ENCODE results near the gene CCDC170. TPM values are rescaled to one million over a fixed set of nuclear protein-coding genes. Genes with fewer than 3 reads are reported as not detected.
A peak's percentile ranks its signal among the peaks of the same experiment; 100 is the strongest.
"Not testable (repeated sequence)": the region's sequence is repeated elsewhere in the genome, so short reads cannot be mapped to it uniquely, and the experiment has no call there.

Gene CCDC170, protein sequence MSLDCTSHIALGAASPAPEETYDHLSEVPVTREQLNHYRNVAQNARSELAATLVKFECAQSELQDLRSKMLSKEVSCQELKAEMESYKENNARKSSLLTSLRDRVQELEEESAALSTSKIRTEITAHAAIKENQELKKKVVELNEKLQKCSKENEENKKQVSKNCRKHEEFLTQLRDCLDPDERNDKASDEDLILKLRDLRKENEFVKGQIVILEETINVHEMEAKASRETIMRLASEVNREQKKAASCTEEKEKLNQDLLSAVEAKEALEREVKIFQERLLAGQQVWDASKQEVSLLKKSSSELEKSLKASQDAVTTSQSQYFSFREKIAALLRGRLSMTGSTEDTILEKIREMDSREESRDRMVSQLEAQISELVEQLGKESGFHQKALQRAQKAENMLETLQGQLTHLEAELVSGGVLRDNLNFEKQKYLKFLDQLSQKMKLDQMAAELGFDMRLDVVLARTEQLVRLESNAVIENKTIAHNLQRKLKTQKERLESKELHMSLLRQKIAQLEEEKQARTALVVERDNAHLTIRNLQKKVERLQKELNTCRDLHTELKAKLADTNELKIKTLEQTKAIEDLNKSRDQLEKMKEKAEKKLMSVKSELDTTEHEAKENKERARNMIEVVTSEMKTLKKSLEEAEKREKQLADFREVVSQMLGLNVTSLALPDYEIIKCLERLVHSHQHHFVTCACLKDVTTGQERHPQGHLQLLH
- total RNA-seq (2014; rRNA removed; shearing (Covaris generic); ENCODE audit: low replicate concordance), result not detected in 2 replicates

- Histone ChIP-seq H3K27me3 (peaks cover 3% of the 10 kb centered on the region), H3K9me3 (no peaks in the 10 kb centered on the region), H3K36me3 (no peaks in the 10 kb centered on the region), H3K4me3 (peak within 1 kb of the TSS; percentile 50)
- DNase-seq, result peak; percentile 44
Measured at GRCh38 chr6:151493804-151494234, at the start of gene CCDC170. CCDC170 (plus strand) TSS chr6:151494017; CDS start chr6:151494129, 112 bp downstream.

- H3K27me3 ChIP-seq, result no peaks in the 10 kb centered on the region
- DNase-seq, result no peak
- no peaks in the 10 kb centered on the region for H3K9me3 ChIP-seq
- H3K36me3 ChIP-seq, result peaks cover 24% of the 10 kb centered on the region
- H3K4me3 ChIP-seq, result no peak overlapping the region
Measured at GRCh38 chr6:151445482-151445881, 48.3 kb upstream of the CCDC170 start.

GRCh38 chr6:151447237-151447636, 46.6 kb upstream of the CCDC170 start:
- DNase-seq, result no peak
- H3K4me3 ChIP-seq, result no peak overlapping the region

GRCh38 chr6:151448623-151449022, 45.2 kb upstream of the CCDC170 start:
- H3K36me3 ChIP-seq, result peaks cover 13% of the 10 kb centered on the region
- H3K27me3 ChIP-seq, result no peaks in the 10 kb centered on the region
- DNase-seq, result no peak
- H3K4me3 ChIP-seq, result no peak overlapping the region
- H3K9me3 ChIP-seq, result no peaks in the 10 kb centered on the region

More at GRCh38 chr6:151447237-151447636, 46.6 kb upstream of the CCDC170 start:
- Histone ChIP-seq H3K27me3 (no peaks in the 10 kb centered on the region), H3K9me3 (no peaks in the 10 kb centered on the region), H3K36me3 (peaks cover 16% of the 10 kb centered on the region)

GRCh38 chr6:151450928-151451327, 42.9 kb upstream of the CCDC170 start:
- H3K27me3 ChIP-seq, DNase-seq: not testable (repeated sequence)

DNA sequence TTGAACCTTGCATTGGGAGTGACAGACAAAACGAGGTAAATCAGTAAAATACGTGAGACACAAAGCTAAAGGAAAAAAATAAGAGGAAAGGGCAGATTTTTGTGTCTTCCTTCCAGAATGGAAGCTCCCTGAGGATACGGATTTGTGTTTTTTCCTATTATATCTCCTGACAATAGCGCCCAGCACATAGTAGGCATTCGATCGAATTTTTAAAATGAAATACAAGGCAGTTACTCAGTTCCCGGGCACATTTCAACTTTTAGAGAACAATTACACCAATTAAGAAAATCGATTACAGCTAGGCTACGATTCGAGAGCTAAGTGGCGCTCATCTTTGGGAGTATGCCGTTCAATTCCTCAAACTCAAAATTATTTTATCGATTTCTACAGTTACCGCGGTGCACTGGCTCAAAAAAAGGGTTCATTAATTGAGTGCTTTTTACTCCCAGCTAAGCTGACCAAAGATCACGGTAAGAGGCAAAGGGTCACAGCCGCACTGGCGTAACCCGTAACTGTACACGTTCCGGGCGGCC, 42.3 kb upstream of the CCDC170 start:
- Histone ChIP-seq H3K9me3 (no peaks in the 10 kb centered on the region), H3K27me3 (no peaks in the 10 kb centered on the region), H3K36me3 (no peaks in the 10 kb centered on the region; the same call in none of the 2 replicates), H3K4me3 (peak overlapping the region; percentile 73)
- DNase-seq, result no peak

More at GRCh38 chr6:151450928-151451327, 42.9 kb upstream of the CCDC170 start:
- not testable (repeated sequence) for H3K9me3 ChIP-seq, H3K36me3 ChIP-seq
- peak overlapping the region; percentile 73 for H3K4me3 ChIP-seq

DNA sequence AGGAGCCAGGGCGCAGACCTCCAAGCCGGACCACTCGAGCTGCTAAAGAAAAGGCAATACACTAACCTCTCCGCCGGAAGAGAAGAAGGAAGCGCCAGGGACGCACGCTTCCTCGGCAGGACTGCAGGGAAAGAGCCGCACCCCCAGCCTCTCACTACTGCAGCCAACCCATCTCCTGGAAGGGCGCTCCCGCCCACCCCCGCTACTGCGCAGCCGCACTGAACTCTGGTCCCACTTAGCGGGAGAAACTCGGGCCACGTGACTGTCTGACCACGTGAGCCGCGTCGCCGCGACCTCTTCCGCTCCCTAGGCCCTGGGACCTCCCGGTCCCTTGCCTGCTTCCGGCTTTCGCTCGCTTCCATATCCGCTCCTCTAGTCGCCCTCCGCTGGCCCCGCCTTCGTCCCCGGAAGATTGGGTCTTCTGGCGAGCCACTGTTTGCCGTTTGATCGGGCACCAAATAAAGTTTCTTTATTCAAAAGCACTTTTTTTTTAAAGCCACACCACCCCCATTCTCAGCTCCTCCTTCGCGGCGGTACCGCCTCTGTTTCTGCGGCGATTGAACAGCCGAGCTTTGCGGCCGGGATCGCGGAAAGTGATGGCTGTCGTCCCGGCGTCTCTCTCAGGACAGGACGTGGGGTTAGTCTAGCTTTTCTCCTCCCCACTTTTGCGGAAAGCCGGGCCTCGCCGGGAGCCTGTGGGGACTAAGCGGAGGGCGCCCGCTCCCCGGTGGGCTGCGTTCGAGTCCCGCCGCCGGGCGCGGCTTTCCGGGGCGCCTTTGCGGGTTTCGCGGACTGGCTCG, 41.7 kb upstream of the CCDC170 start, which contains the start of gene RMND1:
Gene RMND1, minus strand, starts transcription at position 177 of the 800 bp plus-strand sequence. CDS start 6,315 bp downstream, outside the sequence.
- DNase-seq, result peak; percentile 100
- H3K27me3 ChIP-seq, result no peaks in the 10 kb centered on the region
- H3K9me3 ChIP-seq, result no peaks in the 10 kb centered on the region
- no peaks in the 10 kb centered on the region; the same call in none of the 2 replicates for H3K36me3 ChIP-seq
- peak within 1 kb of the TSS; percentile 73 for H3K4me3 ChIP-seq

DNA sequence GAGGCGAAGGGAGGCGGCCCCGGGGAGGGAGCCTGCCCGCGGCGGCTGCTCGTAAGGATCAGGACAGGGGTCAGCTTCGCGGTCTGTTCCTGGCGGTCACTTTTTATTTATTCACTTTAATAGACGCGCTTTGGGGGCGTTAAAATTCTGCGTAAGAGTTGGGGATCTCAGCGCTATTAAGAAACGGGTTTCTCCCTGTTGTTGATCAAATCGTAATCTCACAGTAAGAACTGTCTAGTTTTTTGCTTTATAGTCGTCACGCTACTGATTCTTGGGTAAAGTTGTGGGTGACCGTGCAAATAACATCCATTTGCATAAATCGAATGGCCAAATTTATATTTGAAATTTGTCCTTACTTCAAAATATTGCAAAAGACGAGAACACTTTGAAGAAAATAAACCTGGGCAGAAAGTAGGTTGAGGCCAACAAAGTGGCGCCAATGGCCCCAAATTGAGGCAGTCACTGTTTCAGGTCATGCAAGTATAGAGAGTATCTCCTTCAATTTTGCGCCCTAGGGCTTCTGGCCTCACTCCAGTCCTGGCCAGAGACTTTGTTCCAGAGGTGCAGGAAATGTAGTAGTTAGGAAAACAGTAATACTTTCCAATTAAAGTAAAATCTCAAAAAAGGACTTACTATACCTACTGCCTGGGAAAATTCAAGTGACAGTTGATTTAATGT, 40.9 kb upstream of the CCDC170 start:
- Histone ChIP-seq H3K4me3 (peak overlapping the region; percentile 73), H3K9me3 (no peaks in the 10 kb centered on the region), H3K36me3 (no peaks in the 10 kb centered on the region; the same call in none of the 2 replicates), H3K27me3 (no peaks in the 10 kb centered on the region)
- DNase-seq, result peak; percentile 66

DNA sequence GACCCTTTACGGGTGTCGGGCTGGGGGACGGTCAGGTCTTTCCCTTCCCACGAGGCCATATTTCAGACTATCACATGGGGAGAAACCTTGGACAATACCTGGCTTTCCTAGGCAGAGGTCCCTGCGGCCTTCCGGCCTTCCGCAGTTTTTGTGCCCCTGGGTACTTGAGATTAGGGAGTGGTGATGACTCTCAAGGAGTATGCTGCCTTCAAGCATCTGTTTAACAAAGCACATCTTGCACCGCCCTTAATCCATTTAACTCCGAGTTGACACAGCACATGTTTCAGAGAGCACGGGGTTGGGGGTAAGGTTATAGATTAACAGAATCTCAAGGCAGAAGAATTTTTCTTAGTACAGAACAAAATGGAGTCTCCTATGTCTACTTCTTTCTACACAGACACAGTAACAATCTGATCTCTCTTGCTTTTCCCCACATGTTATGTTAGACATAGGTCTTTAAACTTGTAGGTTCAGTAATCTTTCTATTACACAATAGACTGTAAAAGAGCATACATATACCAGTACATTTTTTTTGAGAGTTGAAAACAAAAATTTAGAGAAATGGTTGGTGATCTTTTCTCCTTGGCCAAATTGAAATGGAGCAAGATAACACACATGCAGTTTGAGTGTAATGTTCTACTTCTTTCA, 37.9 kb upstream of the CCDC170 start:
- not testable (repeated sequence) for H3K36me3 ChIP-seq, H3K9me3 ChIP-seq, DNase-seq, H3K4me3 ChIP-seq, H3K27me3 ChIP-seq

- Histone ChIP-seq H3K4me3 (no peak overlapping the region), H3K36me3 (peaks cover 3% of the 10 kb centered on the region), H3K27me3 (no peaks in the 10 kb centered on the region), H3K9me3 (no peaks in the 10 kb centered on the region)
- DNase-seq, result no peak
Measured at GRCh38 chr6:151461673-151462072, 32.1 kb upstream of the CCDC170 start.

GRCh38 chr6:151464702-151465101, 29.1 kb upstream of the CCDC170 start:
- no peaks in the 10 kb centered on the region for H3K9me3 ChIP-seq

DNA sequence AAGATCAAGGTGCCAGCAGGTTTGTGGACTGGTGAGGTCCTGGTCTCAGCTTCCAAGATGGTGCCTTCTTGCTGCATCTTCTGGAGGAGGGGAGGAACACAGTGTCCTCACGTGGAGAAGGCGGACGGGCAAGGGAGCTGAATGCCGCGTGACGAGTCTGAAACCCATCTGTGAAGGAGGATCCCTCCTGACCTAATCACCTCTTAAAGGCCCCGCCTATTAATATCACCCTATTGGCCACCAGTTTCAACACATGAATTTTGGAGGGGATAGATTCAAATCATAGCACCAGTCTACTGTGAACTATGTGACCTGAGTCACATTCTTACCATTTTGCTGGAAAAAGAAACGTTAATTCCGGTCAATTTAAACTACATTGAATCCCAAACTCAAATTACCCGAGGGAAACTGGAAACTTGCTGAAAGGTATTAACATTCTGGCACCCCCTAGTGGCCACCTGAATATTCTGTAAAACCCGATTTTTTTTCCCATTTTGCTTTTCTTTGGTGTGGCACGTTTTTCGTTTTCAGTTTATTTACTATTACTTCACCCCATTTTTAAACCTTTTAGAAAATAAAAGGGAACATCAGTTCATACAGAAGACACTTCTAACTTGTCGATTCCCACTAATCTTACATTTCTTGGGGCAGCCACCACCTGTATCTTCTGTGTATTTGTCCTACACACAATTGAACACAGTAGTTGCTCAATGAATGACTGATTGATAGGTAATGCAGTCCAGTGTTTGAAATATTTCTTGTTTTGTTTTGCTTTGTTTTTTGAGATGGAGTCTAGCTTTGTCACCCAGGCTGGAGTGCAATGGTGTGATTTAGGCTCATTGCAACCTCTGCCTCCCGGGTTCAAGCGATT, 17.9 kb upstream of the CCDC170 start:
- Histone ChIP-seq H3K27me3 (no peaks in the 10 kb centered on the region), H3K4me3 (no peak overlapping the region), H3K36me3 (no peaks in the 10 kb centered on the region), H3K9me3 (no peaks in the 10 kb centered on the region)
- no peak for DNase-seq

More at GRCh38 chr6:151464702-151465101, 29.1 kb upstream of the CCDC170 start:
- H3K27me3 ChIP-seq, result no peaks in the 10 kb centered on the region
- no peak overlapping the region for H3K4me3 ChIP-seq
- no peak for DNase-seq
- H3K36me3 ChIP-seq, result peaks cover 3% of the 10 kb centered on the region

DNA sequence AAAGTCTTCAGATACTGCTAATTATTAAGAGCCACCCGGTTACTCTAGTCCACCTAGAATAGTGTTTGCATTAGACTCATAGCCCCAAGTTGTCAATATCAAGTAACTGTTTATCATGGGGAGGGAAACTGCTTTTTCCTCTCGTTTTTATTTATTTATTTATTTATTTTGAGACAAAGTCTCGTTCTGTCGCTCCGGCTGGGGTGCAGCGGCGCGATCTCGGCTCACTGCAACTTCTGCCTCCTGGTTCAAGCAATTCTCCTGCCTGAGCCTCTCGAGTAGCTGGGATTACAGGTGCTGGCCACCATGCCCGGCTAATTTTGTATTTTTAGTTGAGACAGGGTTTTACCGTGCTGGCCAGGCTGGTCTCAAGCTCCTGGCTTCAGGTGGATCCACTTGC, 16.1 kb upstream of the CCDC170 start:
- no peak for DNase-seq
- no peak overlapping the region for H3K4me3 ChIP-seq
- no peaks in the 10 kb centered on the region for H3K36me3 ChIP-seq
- no peaks in the 10 kb centered on the region for H3K9me3 ChIP-seq
- H3K27me3 ChIP-seq, result no peaks in the 10 kb centered on the region

- Histone ChIP-seq H3K36me3 (no peaks in the 10 kb centered on the region), H3K4me3 (no peak overlapping the region), H3K9me3 (no peaks in the 10 kb centered on the region), H3K27me3 (no peaks in the 10 kb centered on the region)
- no peak for DNase-seq
Measured at GRCh38 chr6:151478670-151479069, 15.1 kb upstream of the CCDC170 start.
